HUES6 (cell line): ENCODE data around the gene MAPK8.

ENCODE experiments used
- H3K27ac ChIP-seq: 2 replicates; pipeline ENCODE4 v1.7.0; 2013; ENCODE audit warnings: low read depth, mild to moderate bottlenecking, low read length, inconsistent platforms
- H3K27me3 ChIP-seq: 2 replicates; pipeline ENCODE4 v1.6.1; 2013; ENCODE audit warnings: low read length; ENCODE audit not compliant: control insufficient read depth, insufficient read depth
- H3K36me3 ChIP-seq: 2 replicates; pipeline ENCODE4 v1.6.1; 2013; ENCODE audit warnings: low read length; ENCODE audit not compliant: control insufficient read depth, insufficient read depth
- H3K4me1 ChIP-seq: 2 replicates; pipeline ENCODE4 v1.6.1; 2013; ENCODE audit warnings: low read length; ENCODE audit not compliant: control insufficient read depth, insufficient read depth
- H3K4me3 ChIP-seq: 2 replicates; pipeline ENCODE4 v1.5.1; 2013; ENCODE audit warnings: low read depth, low read length
- H3K9ac ChIP-seq: one replicate; pipeline ENCODE4 v1.6.1; 2013; ENCODE audit warnings: mild to moderate bottlenecking, low read length
- H3K9me3 ChIP-seq: 2 replicates; pipeline ENCODE4 v1.6.1; 2013; ENCODE audit warnings: low read depth, low read length; ENCODE audit not compliant: control insufficient read depth, insufficient read depth

MAPK8 gene

DNA sequence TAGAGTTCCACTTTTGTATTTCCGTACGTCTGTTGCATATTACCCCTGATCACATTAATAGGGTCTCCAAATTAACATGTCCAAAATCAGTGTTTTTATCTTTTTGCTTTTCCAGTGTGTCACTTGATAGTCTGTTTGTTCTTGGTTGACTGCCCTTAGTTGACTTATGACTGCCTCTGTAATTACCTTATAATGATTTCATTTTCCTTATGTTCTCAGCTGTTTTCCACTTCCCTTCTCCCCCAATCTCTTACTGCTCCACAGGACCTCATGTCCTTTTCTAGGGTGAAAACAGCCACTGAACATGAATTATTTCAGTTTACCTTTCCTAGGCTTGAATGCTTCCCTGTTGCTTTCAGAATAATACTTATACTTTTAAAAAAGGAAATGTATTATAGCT is 54.7 kb downstream of the MAPK8 start:
- H3K9ac ChIP-seq, result no peak overlapping the region
- H3K27me3 ChIP-seq, result no peaks in the 10 kb centered on the region
- no peaks in the 10 kb centered on the region for H3K36me3 ChIP-seq
- H3K4me3 ChIP-seq, result no peak overlapping the region
- no peaks in the 10 kb centered on the region for H3K9me3 ChIP-seq
- peaks cover 4% of the 10 kb centered on the region for H3K4me1 ChIP-seq
- H3K27ac ChIP-seq, result no peak overlapping the region

DNA sequence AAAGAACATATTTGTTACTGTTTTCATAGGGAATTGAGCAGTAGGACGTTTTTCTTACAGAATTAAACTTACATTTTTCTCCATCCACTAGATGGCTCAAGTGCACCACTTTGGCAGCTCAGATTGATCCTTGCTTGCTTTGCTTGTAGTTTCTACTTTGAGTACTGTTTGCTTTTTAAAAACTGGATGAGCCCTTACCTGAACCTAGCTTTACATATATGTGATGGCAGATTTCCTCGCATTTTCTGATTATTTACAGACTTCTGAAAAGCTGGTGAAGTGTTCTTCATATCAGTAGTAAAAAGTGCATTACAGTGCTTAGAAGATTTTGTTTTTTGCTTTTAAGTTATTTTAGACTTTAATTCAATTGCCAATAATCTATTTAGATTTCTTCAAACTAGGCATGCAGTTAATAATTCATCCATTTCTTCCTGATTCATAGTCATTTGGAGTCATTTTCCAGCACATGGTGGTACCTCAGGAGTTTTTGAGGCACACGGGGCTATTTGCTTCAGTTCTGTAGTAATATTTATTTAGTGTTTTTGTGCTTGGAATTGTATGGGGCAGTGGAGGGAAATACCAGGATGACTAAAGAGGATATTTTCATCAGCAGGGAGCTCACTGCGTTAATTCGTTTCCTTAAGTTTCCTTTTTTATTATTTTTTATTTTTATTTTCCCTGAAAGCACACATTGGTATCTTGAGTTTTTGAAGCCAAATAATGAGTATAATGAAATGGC is 57.3 kb downstream of the MAPK8 start:
- H3K9ac ChIP-seq, result no peak overlapping the region

DNA sequence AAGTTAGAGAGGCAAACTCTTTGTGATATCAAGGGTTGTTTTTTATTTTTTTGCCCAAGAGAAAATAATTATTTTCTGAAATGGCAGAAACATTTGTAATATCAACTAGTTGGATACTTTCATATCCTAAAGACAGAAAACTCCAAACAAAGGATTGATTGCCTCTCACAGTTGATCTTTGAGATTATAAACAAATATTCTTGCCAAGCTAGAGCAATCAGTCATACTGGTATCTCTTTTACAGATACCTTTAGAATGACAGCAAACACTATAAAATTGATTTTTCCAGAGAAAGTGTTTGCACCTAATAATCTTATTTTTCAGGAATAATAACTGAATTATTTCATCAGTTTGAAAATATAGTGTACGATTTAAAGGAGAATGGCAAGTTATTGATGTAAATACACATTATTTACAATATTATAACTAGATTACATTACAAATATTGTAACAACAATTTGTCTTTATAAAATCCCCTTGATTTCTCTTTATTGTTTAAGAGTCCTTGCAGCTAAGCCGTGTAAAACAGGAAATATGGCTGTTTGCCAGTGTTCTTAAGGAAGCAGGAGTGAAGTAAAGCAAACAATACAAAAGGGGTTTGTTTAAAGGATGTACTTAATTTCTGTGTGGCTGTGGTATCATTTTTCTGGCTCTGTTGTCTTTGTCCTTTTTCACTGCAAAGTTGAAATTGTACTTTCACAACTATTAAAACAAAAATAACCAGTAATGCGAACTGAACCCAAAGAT is 58.4 kb downstream of the MAPK8 start:
- Histone ChIP-seq H3K27ac (no peak overlapping the region; the same call in 1 of the 2 replicates), H3K9me3 (no peaks in the 10 kb centered on the region), H3K9ac (no peak overlapping the region), H3K4me3 (no peak overlapping the region), H3K27me3 (no peaks in the 10 kb centered on the region), H3K4me1 (peaks cover 4% of the 10 kb centered on the region), H3K36me3 (no peaks in the 10 kb centered on the region)

More for the DNA sequence above, 57.3 kb downstream of the MAPK8 start:
- Histone ChIP-seq H3K36me3 (no peaks in the 10 kb centered on the region), H3K27ac (no peak overlapping the region), H3K4me1 (peaks cover 4% of the 10 kb centered on the region), H3K9me3 (no peaks in the 10 kb centered on the region), H3K27me3 (no peaks in the 10 kb centered on the region), H3K4me3 (no peak overlapping the region)

DNA sequence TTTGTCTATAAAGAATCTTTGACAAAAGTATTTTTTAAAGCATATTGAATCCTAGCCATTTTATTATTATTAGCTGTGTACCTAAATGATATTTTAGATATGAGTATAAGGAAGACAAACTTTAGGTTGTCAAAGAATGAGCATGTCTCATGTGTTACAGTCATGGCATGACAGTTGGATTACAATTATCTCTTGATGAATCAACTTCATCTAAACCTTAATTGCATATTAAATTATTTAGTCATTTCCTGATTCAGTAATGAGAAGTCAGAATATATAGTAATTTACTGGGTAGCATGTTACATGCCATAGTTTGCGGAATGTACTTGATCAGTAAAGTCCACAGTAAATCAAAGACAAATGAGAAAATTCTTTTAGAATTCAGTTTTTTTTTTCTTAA is 59.2 kb downstream of the MAPK8 start:
- H3K4me3 ChIP-seq, result no peak overlapping the region
- H3K27me3 ChIP-seq, result no peaks in the 10 kb centered on the region
- H3K27ac ChIP-seq, result no peak overlapping the region
- no peaks in the 10 kb centered on the region; the same call in 1 of the 2 replicates for H3K9me3 ChIP-seq
- no peak overlapping the region for H3K9ac ChIP-seq
- peaks cover 4% of the 10 kb centered on the region for H3K4me1 ChIP-seq
- H3K36me3 ChIP-seq, result no peaks in the 10 kb centered on the region

DNA sequence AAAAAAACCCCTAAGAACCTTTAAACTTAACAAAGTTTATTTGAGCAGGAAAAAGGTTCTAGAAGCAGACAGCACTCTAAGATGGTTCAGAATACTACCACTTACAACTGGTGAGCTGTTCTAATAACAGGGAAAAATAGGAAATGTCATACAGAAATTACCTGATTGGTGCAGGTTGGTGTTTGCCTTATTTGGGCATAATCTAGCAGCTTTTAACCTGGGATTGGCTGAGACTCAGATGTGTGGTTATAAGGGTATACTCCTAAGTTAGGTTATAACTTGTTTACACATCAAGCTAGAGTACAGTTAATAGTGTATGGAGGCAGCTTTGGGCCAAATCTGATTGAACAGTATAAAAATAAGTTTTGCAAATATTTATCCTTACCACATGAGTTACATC is 59.8 kb downstream of the MAPK8 start:
- Histone ChIP-seq H3K36me3 (no peaks in the 10 kb centered on the region), H3K4me1 (peaks cover 4% of the 10 kb centered on the region), H3K27ac (no peak overlapping the region; the same call in 1 of the 2 replicates), H3K27me3 (no peaks in the 10 kb centered on the region), H3K4me3 (no peak overlapping the region), H3K9ac (no peak overlapping the region), H3K9me3 (no peaks in the 10 kb centered on the region; the same call in 1 of the 2 replicates)

DNA sequence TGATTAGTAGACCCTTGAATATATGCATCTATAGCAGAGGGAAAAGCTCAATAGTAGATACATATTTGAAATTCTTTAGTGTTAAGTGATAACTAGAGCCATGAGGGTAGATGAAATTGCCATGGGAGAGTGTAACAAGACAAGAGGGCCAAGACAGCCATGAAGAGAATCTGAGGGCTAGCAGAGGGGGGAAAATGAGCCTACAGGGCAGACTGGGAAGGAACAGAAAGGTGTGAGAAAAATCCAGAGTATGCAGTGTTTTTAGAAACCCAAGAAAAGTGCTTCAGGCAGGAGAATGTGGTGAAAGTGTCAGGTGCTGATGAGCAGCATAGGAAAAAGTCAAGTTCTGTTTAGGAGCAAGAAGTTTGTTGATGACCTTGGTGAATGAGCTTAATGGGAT is 63.0 kb downstream of the MAPK8 start:
- Histone ChIP-seq H3K27me3 (no peaks in the 10 kb centered on the region), H3K9me3 (peaks cover 3% of the 10 kb centered on the region; the same call in 1 of the 2 replicates), H3K36me3 (no peaks in the 10 kb centered on the region), H3K9ac (no peak overlapping the region), H3K27ac (no peak overlapping the region), H3K4me3 (no peak overlapping the region), H3K4me1 (no peaks in the 10 kb centered on the region)

DNA sequence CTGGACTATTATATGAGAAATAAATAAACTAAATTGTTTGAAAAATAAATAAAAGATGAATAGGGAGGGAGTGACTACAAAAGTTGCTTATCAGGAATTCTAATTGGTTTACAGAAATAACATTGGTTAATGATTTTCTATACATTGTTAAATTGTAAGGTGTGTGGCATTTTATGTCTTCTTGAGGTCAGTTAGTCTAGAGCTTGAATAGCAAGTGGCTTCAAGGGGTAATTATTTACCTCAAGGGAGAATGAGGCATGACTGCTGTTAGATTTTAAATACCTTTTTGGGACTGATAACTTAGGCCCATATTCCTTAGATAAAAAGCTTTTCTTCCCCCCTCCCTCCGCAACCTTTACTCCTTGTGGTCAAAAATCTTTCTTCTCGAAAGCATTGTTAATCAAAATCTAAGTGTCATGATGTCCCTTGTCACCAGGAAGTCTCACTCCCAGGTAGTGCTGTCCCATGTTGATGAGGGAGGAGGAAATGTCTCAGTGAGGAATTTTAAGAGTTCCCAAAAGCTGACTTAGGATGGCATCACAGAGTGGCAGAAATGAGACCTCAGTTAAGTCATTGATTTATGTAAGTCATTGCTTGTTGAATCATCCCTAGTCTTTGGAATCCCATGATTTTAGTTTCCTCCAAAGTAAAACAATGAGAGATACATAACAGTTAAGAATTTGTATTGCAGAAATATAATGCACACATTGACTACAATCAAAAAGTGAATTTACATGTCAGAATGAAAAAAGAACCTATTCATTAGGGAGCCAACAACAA is 71.5 kb downstream of the MAPK8 start:
- no peak overlapping the region for H3K27ac ChIP-seq
- peaks cover 4% of the 10 kb centered on the region; the same call in 1 of the 2 replicates for H3K9me3 ChIP-seq
- H3K4me1 ChIP-seq, result 0 out of 2 replicates have a peak, but pooled peaks cover under 1% of the 10 kb centered on the region
- H3K4me3 ChIP-seq, result no peak overlapping the region
- no peak overlapping the region for H3K9ac ChIP-seq
- no peaks in the 10 kb centered on the region for H3K36me3 ChIP-seq
- H3K27me3 ChIP-seq, result no peaks in the 10 kb centered on the region

DNA sequence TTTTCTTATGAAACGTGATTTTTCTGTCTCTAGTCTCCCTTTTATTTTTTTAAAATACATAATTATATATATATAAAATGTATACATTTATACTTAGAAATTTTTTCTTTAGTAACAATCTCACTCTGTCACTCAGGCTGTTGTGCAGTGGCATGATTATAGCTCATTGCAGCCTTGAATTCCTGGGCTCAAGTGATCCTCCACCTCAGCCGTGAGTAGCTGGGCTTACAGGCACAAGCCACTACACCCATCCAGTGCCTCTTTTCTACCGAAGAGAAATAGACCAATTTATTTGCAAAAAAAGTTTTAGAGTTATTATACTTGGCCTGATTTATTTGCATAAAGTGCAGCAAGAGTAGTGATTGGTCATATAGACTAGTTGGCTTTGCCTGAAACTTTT is 72.2 kb downstream of the MAPK8 start:
- Histone ChIP-seq H3K9me3 (peaks cover 4% of the 10 kb centered on the region; the same call in 1 of the 2 replicates), H3K4me3 (no peak overlapping the region), H3K27me3 (no peaks in the 10 kb centered on the region), H3K27ac (no peak overlapping the region), H3K36me3 (no peaks in the 10 kb centered on the region), H3K9ac (no peak overlapping the region), H3K4me1 (peaks cover 8% of the 10 kb centered on the region)

DNA sequence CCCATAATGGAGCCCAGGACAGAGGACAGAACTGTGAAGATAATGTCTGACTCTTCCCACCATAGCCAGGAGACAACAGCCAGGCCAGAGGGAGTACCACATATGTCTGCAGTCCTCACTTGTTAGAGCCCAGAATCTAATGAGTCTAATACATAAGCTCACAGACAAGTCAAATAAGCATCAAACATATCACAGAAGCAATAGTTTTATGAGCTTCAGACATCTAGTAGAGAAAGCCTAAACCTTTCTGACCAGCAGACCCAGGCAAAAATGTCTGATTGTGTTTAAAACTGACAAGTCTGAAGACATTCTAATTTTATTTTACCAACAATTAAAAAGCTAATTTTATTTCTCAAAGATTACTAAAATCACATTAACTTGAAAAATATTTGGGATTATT is 75.5 kb downstream of the MAPK8 start:
- Histone ChIP-seq H3K27me3 (no peaks in the 10 kb centered on the region), H3K9ac (no peak overlapping the region), H3K36me3 (no peaks in the 10 kb centered on the region), H3K9me3 (peaks cover 4% of the 10 kb centered on the region; the same call in 1 of the 2 replicates), H3K4me3 (no peak overlapping the region), H3K4me1 (peaks cover 15% of the 10 kb centered on the region), H3K27ac (no peak overlapping the region)

DNA sequence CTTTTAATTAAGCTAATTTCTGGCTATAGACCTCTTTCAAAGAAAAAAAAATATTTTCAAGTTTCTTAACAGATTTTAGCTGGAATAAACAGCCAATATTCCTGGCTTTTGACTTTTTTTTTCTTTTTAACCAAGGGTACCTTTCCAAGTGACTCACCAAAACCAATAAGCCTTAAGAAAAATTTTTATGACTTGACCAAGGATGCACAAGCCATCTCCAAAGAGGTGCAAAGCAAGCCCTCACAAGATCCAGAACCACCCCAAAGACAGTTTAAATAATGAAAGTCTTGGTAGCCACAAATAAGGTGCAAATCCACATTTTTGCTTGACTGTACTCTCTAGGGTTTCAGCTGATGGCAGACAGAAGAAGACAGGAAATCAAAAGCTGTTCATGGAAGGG is 76.5 kb downstream of the MAPK8 start:
- Histone ChIP-seq H3K9ac (no peak overlapping the region), H3K27me3 (no peaks in the 10 kb centered on the region), H3K9me3 (0 out of 2 replicates have a peak, but pooled peaks cover 4% of the 10 kb centered on the region), H3K4me3 (no peak overlapping the region), H3K36me3 (no peaks in the 10 kb centered on the region), H3K4me1 (peaks cover 15% of the 10 kb centered on the region), H3K27ac (no peak overlapping the region)
